Left lung (tissue), 10 donors: ENCODE results near the gene SIGLEC6. TPM values are rescaled to one million over a fixed set of nuclear protein-coding genes. Genes with fewer than 3 reads are reported as not detected.
"Not testable (repeated sequence)": the region's sequence is repeated elsewhere in the genome, so short reads cannot be mapped to it uniquely, and the experiment has no call there.

Source experiments
- ATAC-seq: fragments of 200-7000 bp; cut with Tn5 transposase; one replicate; pipeline ENCODE4 v1.9.1; 2020; ENCODE audit warnings: moderate library complexity
- DNase-seq, 4 donors: peaks; one replicate each; pipeline ENCODE4 v3.0.0-alpha.2; 2013 to 2020
- H3K27ac ChIP-seq, 2 donors: fragments of 200-600 bp; sonication (generic) in 1 of 2; one replicate each; pipeline versions ENCODE4 v1.5.0 to v1.8.0; 2020 to 2021
- H3K27me3 ChIP-seq, 2 donors: fragments of 200-600 bp; sonication (generic) in 1 of 2; one replicate each; pipeline versions ENCODE4 v1.5.0 to v1.8.0; 2020 to 2021
- H3K36me3 ChIP-seq, 2 donors: fragments of 200-600 bp; sonication (generic) in 1 of 2; one replicate each; pipeline versions ENCODE4 v1.5.0 to v1.8.0; 2020 to 2021
- H3K4me1 ChIP-seq, 2 donors: fragments of 200-600 bp; one replicate each; pipeline ENCODE4 v1.8.0; 2021
- H3K4me3 ChIP-seq, 2 donors: fragments of 200-600 bp; sonication (generic) in 1 of 2; one replicate each; pipeline versions ENCODE4 v1.5.0 to v1.8.0; 2020 to 2021; ENCODE audit warnings: mild to moderate bottlenecking in 1 of 2
- H3K9me3 ChIP-seq, 2 donors: fragments of 200-600 bp; sonication (generic) in 1 of 2; one replicate each; pipeline versions ENCODE4 v1.5.0 to v1.8.0; 2020 to 2021
- intact Hi-C, 2 donors: fragments of 100-400 bp; cut with DNase I; formaldehyde crosslinking; loops; one replicate each; pipeline versions ENCODE4 v1.11.2 to v1.14.2; 2022
- polyA plus RNA-seq, 6 donors: library from polyadenylated mRNA; unstranded; fragments of 120-200 nt; gene quantifications; one replicate each; pipeline ENCODE4 v1.2.1, GENCODE V29; 2013; ENCODE audit not compliant: insufficient read length in 6 of 6
- total RNA-seq, 2 donors: library from RNA; stranded (reverse); fragmentation: NEBNext Ultra II Directional; extraction: Animal tissue kit (Norgen Biotek cat#: 25700); gene quantifications; one replicate each; pipeline ENCODE4 v1.2.1, GENCODE V29; 2021
- TF ChIP-seq, protein P1 (sequence below), 2 donors: fragments of 200-600 bp; sonication (generic) in 1 of 2; IDR thresholded peaks; one replicate each; pipeline versions ENCODE4 v1.5.0 to v1.8.0; 2021; ENCODE audit warnings: antibody characterized with exemption in 2 of 2
- donor health status: DM: no; HTN: yes; CAD: no.
- donor health status: DM: no; HTN: no; CAD: no.

SIGLEC6 gene
- total and polyA plus RNA-seq, 8 donors = 0.10 to 3.2 (median 0.26) TPM; not detected in 1

DNA sequence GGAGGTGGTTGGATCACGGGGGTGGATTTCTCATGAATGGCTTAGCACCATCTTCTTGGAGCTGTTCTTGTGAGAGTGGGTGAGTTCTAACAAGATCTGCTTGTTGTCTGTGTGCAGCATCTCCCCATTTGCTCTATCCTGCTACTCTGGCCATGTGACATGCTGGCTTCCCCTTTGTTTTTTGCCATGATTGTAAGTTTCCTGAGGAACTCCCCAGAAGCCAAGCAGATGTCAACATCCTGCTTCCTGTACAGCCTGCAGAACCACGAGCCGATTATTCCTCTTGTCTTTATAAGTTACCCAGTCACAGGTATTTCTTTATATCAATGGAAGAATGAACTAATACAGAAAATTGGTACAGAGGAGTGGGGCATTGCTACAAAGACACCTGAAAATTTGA lies 27.6 kb downstream of the SIGLEC6 start:
- DNase-seq (no peak), ATAC-seq (no peak)
- Histone ChIP-seq H3K27me3 (peaks cover 0 to 16% of the 10 kb centered on the region in 2 donors), H3K36me3 (no peaks in the 10 kb centered on the region), H3K4me1 (peaks cover 0 to 38% of the 10 kb centered on the region in 2 donors), H3K4me3 (no peak overlapping the region), H3K27ac (peak overlapping the region in 1 of 2 donors; percentile 45), H3K9me3 (peaks cover 0 to 11% of the 10 kb centered on the region in 2 donors)
- TF ChIP-seq, protein P1, sequence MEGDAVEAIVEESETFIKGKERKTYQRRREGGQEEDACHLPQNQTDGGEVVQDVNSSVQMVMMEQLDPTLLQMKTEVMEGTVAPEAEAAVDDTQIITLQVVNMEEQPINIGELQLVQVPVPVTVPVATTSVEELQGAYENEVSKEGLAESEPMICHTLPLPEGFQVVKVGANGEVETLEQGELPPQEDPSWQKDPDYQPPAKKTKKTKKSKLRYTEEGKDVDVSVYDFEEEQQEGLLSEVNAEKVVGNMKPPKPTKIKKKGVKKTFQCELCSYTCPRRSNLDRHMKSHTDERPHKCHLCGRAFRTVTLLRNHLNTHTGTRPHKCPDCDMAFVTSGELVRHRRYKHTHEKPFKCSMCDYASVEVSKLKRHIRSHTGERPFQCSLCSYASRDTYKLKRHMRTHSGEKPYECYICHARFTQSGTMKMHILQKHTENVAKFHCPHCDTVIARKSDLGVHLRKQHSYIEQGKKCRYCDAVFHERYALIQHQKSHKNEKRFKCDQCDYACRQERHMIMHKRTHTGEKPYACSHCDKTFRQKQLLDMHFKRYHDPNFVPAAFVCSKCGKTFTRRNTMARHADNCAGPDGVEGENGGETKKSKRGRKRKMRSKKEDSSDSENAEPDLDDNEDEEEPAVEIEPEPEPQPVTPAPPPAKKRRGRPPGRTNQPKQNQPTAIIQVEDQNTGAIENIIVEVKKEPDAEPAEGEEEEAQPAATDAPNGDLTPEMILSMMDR (IDR thresholded peaks at IDR 0.05) = no peak
- intact Hi-C loops = no loop called here

DNA sequence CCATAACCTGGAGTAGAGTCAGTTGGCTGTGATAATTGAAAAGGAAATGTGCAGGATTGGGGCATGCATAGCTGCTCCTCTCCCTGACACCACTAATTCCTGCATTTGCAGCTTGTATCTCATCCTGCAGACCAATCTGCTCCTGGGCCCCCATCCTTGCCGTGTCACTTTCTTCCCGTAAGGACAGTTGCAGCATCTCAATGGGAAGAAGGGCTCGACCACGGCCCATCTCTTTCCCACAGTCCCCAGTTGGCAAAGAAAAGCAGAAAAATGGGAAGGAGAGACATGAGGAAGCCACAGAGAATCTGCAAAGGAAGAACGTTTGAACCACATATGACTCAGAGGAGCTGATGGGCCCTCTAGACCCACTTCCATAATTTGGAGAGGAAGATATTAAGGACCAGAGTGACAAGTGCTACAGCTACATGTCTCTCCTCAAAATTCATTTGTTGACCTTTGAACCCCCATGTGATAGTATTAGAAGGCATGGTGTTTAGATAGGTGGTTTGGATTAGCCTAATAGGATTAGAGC lies 28.1 kb downstream of the SIGLEC6 start:
- peaks cover 0 to 34% of the 10 kb centered on the region in 2 donors for H3K4me1 ChIP-seq
- peak; percentile 31 for ATAC-seq
- DNase-seq = no peak

DNA sequence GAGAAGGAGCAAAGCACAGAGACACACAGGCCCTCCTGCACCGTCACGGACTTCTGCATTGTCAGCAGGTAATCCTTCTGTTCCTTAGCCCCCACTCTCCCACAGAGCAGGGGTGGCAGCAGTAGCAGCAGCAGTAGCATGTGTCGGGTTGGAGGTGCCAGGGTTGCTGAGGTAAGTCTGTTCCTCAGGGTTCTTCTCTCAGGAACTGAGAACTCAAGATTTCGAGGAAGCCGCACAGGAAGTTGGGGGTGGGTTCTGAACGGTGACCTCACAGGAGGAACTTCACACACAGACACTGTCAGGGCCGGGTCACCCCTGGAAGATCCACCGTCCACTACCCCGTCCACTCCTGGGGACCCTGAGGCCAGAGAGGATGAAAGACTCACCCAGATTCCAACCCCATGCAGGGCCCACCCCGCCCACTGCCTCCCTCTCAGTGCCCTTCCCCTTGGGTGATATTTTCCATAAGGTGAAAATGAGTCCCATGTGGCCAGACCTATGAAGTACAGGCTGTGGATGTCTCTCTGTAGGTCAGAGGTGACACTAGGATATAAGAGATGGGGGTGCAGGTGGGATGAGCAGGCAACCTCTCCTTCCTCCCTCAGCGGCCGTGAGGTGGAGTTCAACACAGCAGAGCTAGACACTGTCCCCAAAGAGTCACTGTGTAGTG lies 29.7 kb downstream of the SIGLEC6 start, which contains the start of gene SIGLEC12:
SIGLEC12 (minus strand) TSS at position 207 of the 670 bp plus-strand sequence; CDS start at position 140, 67 bp downstream.
- Histone ChIP-seq H3K4me1 (peaks cover 0 to 21% of the 10 kb centered on the region in 2 donors), H3K27ac (peak within 1 kb of the TSS in 1 of 2 donors; percentile 45), H3K36me3 (no peaks in the 10 kb centered on the region), H3K9me3 (peaks cover 0 to 11% of the 10 kb centered on the region in 2 donors), H3K27me3 (peaks cover 0 to 6% of the 10 kb centered on the region in 2 donors), H3K4me3 (peak within 1 kb of the TSS in 1 of 2 donors; percentile 19)
- peak in 2 of 4 donors; percentile 78 to 86 for DNase-seq
- TF ChIP-seq, protein P1 (IDR thresholded peaks at IDR 0.05) = no peak
- intact Hi-C loops = no loop called here
- ATAC-seq = peak; percentile 68

More for the DNA sequence above, 28.1 kb downstream of the SIGLEC6 start:
- Histone ChIP-seq H3K27ac (peak overlapping the region in 1 of 2 donors; percentile 45), H3K4me3 (no peak overlapping the region), H3K36me3 (no peaks in the 10 kb centered on the region), H3K9me3 (peaks cover 0 to 11% of the 10 kb centered on the region in 2 donors), H3K27me3 (peaks cover 0 to 11% of the 10 kb centered on the region in 2 donors)
- intact Hi-C loops = no loop called here
- TF ChIP-seq, protein P1 (IDR thresholded peaks at IDR 0.05) = no peak

DNA sequence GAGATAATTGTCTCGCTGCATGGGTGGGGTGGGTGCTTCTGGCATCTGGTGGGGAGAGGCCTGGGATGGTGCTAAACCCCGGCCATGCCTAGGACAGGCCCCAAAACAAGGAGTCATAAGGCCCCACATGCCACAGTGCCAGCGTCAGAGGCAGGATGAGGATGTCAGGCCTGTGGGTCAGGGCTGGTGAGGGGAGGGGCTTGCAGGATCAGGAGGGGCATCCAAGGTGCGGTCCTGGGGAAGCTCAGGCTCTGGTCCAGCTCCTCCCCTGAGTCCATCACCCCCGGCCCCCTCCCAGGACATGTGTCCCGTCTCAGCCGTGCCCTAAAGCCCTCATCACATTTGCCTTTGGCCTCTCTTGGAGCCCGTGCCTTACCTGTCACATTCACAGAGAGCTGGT lies 30.5 kb downstream of the SIGLEC6 start:
- intact Hi-C loops, H3K27ac ChIP-seq, H3K36me3 ChIP-seq, H3K27me3 ChIP-seq, DNase-seq: not testable (repeated sequence)
- Histone ChIP-seq H3K9me3 (peaks cover 0 to 11% of the 10 kb centered on the region in 2 donors), H3K4me3 (peak overlapping the region in 1 of 2 donors; percentile 19), H3K4me1 (peaks cover 0 to 21% of the 10 kb centered on the region in 2 donors)
- peak; percentile 48 for ATAC-seq

DNA sequence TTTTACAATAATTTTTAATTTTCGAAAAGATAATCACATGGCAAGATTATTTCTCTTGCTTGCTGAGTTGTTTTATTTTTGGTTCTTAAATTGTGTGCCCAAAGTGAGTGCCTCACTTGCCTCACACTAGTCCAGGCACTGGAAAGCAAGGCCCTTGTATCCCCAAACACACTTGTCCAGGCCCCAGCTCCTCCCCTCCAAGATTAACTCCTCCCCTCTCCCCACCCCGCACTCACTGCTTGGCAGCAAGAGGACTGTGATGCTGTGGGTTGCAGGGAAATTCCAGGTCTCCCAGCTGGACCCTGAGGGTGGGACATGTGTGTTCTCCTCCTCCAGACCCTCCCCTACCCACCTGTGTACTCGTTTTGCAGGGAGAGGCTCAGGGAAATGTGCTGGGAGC lies 33.8 kb downstream of the SIGLEC6 start:
- TF ChIP-seq, protein P1 (IDR thresholded peaks at IDR 0.05) = no peak
- H3K36me3 ChIP-seq = no peaks in the 10 kb centered on the region
- H3K4me3 ChIP-seq = no peak overlapping the region
- H3K9me3 ChIP-seq = no peaks in the 10 kb centered on the region
- ATAC-seq (no peak), DNase-seq (no peak)
- H3K27ac ChIP-seq = no peak overlapping the region
- H3K27me3 ChIP-seq = peaks cover 0 to 6% of the 10 kb centered on the region in 2 donors
- peaks cover 0 to 23% of the 10 kb centered on the region in 2 donors for H3K4me1 ChIP-seq
- intact Hi-C loops = no loop called here
